ENCODE measurements around the gene MED13L. TPM values are rescaled to one million over a fixed set of nuclear protein-coding genes. Genes with fewer than 3 reads are reported as not detected.
"Not testable (repeated sequence)": the region's sequence is repeated elsewhere in the genome, so short reads cannot be mapped to it uniquely, and the experiment has no call there.

Gene MED13L
- total RNA-seq, 4 donors from 2014 or later, result 158 to 247 (median 166) TPM

DNA sequence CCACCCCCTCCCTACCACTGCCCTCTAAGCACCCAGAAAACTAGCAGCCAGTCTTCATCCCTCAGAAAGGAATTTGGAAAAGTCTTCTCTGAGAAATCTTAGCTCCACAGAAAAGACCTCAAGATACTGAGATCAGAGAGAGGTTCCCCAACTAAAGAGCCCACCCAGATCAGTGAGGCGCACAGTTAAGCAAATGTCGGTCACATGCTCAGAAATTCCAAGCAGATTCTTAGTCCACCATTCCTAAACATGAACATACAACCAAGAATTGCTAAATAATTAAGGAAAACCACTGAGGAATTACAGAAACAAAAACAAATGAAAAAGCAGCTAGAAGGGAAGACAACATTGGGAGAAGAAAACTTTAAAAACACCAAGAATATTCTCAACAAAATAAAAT lies 32.3 kb downstream of the MED13L start:
- 88 to 98% methylated on average over 2 of the region's 2 CpGs for WGBS, 2 donors
- DNase-seq (ENCODE audit: low spot score in 2 of 2), result no peak
- TF ChIP-seq, protein P1, sequence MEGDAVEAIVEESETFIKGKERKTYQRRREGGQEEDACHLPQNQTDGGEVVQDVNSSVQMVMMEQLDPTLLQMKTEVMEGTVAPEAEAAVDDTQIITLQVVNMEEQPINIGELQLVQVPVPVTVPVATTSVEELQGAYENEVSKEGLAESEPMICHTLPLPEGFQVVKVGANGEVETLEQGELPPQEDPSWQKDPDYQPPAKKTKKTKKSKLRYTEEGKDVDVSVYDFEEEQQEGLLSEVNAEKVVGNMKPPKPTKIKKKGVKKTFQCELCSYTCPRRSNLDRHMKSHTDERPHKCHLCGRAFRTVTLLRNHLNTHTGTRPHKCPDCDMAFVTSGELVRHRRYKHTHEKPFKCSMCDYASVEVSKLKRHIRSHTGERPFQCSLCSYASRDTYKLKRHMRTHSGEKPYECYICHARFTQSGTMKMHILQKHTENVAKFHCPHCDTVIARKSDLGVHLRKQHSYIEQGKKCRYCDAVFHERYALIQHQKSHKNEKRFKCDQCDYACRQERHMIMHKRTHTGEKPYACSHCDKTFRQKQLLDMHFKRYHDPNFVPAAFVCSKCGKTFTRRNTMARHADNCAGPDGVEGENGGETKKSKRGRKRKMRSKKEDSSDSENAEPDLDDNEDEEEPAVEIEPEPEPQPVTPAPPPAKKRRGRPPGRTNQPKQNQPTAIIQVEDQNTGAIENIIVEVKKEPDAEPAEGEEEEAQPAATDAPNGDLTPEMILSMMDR (IDR thresholded peaks at IDR 0.05), result no peak
- no peak for TF ChIP-seq POLR2A (IDR thresholded peaks at IDR 0.05)
- intact Hi-C loops (cut with DNase I; ENCODE audit: low total_unique reads), result loop anchor here (10.0 kb wide), 1 partner anchor 220 kb away; no protein-coding TSS in a partner anchor
- no peak overlapping the region for H3K4me3 ChIP-seq (ENCODE audit: low read depth, poor library complexity, severe bottlenecking)

DNA sequence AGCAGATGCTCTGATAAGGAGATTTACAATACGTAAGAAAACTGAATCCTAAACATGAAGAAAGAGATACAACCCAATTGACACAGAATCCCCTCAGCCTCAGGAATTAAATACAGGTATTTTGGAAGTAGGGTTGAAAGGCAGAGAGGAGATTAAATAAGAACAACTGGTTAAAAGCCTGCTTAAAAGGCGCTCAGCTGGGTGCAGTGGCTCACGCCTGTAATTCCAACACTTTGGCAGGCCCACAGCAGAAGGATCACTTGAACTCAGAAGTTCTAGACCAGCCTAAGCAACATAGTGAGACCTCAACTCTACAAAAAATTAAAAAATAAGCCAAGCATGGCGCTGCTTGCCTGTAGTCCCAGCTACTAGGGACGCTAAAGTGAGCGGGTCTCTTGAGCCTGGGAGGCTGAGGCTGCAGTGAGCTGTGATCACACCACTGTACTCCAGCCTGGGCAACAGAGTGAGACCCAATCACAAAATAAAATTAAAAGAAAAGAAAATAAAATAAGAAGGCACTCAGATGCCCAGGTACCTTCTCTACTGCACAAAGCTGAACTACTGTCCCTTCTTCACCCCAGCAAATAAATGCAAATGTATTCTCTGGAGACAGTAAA lies 32.9 kb downstream of the MED13L start:
- intact Hi-C loops (cut with DNase I; ENCODE audit: low total_unique reads), result loop anchor here (10.0 kb wide), 1 partner anchor 220 kb away; no protein-coding TSS in a partner anchor
- no peak for DNase-seq (ENCODE audit: low spot score in 2 of 2)
- WGBS, 2 donors, result 90 to 91% methylated on average over 6 of the region's 6 CpGs
- no peak overlapping the region for H3K4me3 ChIP-seq (ENCODE audit: low read depth, poor library complexity, severe bottlenecking)
- TF ChIP-seq, protein P1 (IDR thresholded peaks at IDR 0.05), result no peak
- no peak for TF ChIP-seq POLR2A (IDR thresholded peaks at IDR 0.05)

GRCh38 chr12:116244001-116244400 lies 33.5 kb downstream of the MED13L start:
- H3K4me3 ChIP-seq (ENCODE audit: low read depth, poor library complexity, severe bottlenecking), result no peak overlapping the region
- DNase-seq (ENCODE audit: low spot score in 2 of 2), result no peak
- intact Hi-C loops (cut with DNase I; ENCODE audit: low total_unique reads), result loop anchor here (10.0 kb wide), 1 partner anchor 219 kb away; no protein-coding TSS in a partner anchor
- WGBS, 2 donors, result 32% methylated on average over 2 of the region's 2 CpGs
- TF ChIP-seq, protein P1 (IDR thresholded peaks at IDR 0.05), result no peak
- no peak for TF ChIP-seq POLR2A (IDR thresholded peaks at IDR 0.05)

DNA sequence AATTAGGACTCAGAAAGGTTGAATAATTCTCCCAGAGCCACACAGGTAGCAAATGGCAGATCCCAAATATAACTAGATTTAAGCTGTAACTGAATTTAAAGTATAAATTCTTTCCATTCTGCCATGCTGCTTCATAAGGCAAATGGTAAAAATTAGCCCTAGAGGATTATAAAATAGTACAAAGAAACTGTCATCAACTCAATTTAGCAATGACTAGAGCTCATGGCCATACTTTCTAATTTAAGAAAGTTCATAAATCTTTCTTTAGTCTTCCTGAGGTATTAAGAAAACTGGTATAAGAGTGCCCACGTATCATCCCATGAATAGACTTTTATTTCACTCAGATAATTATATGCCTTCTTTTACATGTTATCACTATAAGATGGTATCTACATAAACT lies 34.8 kb downstream of the MED13L start:
- intact Hi-C loops (cut with DNase I; ENCODE audit: low total_unique reads), result loop anchor here (10.0 kb wide), 1 partner anchor 218 kb away; no protein-coding TSS in a partner anchor
- no peak for DNase-seq (ENCODE audit: low spot score in 2 of 2)
- TF ChIP-seq, protein P1 (IDR thresholded peaks at IDR 0.05), result no peak
- no peak for TF ChIP-seq POLR2A (IDR thresholded peaks at IDR 0.05)
- WGBS, 2 donors, result 63 to 65% methylated on average over 1 of the region's 1 CpG
- H3K4me3 ChIP-seq (ENCODE audit: low read depth, poor library complexity, severe bottlenecking), result no peak overlapping the region

- no peak for DNase-seq (ENCODE audit: low spot score in 2 of 2)
- WGBS, 2 donors, result 75% methylated on average over 9 of the region's 9 CpGs
- intact Hi-C loops (cut with DNase I; ENCODE audit: low total_unique reads), result loop anchor here (10.0 kb wide), 1 partner anchor 216 kb away; no protein-coding TSS in a partner anchor
- TF ChIP-seq, protein P1 (IDR thresholded peaks at IDR 0.05), result no peak
- TF ChIP-seq POLR2A (IDR thresholded peaks at IDR 0.05), result no peak
- no peak overlapping the region for H3K4me3 ChIP-seq (ENCODE audit: low read depth, poor library complexity, severe bottlenecking)
Measured at GRCh38 chr12:116241157-116241759, 36.2 kb downstream of the MED13L start.

- WGBS, 2 donors, result 91 to 92% methylated on average over 13 of the region's 13 CpGs
- DNase-seq (ENCODE audit: low spot score in 2 of 2); H3K4me3 ChIP-seq (ENCODE audit: low read depth, poor library complexity, severe bottlenecking); intact Hi-C loops (cut with DNase I; ENCODE audit: low total_unique reads): not testable (repeated sequence)
Measured at GRCh38 chr12:116238570-116239119, 38.8 kb downstream of the MED13L start.

Measured in lower leg skin (tissue), 4 donors.